Activated naive CD4-positive, alpha-beta T cell treated with anti-CD3 and anti-CD28 coated beads, Interleukin-2, amount 50 U/mL, for 16 hours (primary cell): ENCODE measurements around the gene SURF4.

Experiments
- DNase-seq: peaks from one replicate; pipeline ENCODE4 v3.0.0-alpha.2; 2020

Gene SURF4

GRCh38 chr9:133371261-133371711, 4.6 kb downstream of the SURF4 start:
- peak; percentile 77 for DNase-seq

GRCh38 chr9:133370685-133371084, 5.2 kb downstream of the SURF4 start:
- no peak for DNase-seq

- no peak for DNase-seq
Observed at GRCh38 chr9:133369933-133370332, 5.9 kb downstream of the SURF4 start.

- no peak for DNase-seq
Observed at GRCh38 chr9:133369422-133369821, 6.4 kb downstream of the SURF4 start.

- no peak for DNase-seq
Observed at GRCh38 chr9:133368249-133368881, 7.5 kb downstream of the SURF4 start.

- DNase-seq, result no peak
Observed at GRCh38 chr9:133367778-133368177, 8.1 kb downstream of the SURF4 start.

GRCh38 chr9:133367221-133367620, 8.6 kb downstream of the SURF4 start:
- DNase-seq, result no peak

- no peak for DNase-seq
Observed at GRCh38 chr9:133366435-133366834, 9.4 kb downstream of the SURF4 start.

GRCh38 chr9:133362359-133363044, 13.4 kb downstream of the SURF4 start:
- DNase-seq, result no peak

GRCh38 chr9:133361507-133362092, 14.3 kb downstream of the SURF4 start:
- no peak for DNase-seq

GRCh38 chr9:133360400-133361393, 15.2 kb downstream of the SURF4 start:
- DNase-seq, result no peak

GRCh38 chr9:133359399-133360175, 16.3 kb downstream of the SURF4 start:
- DNase-seq, result no peak

GRCh38 chr9:133357656-133358055, 18.2 kb downstream of the SURF4 start:
- DNase-seq, result no peak

- DNase-seq, result peak; percentile 95
Observed at GRCh38 chr9:133356391-133357091, 19.3 kb downstream of the SURF4 start, which contains the start of the genes SURF1 and SURF2. SURF1 (minus strand) TSS chr9:133356487; CDS start chr9:133356453, 34 bp downstream. SURF2 (plus strand) TSS chr9:133356550; CDS start chr9:133356593, 43 bp downstream.

GRCh38 chr9:133355881-133356357, 19.9 kb downstream of the SURF4 start:
- no peak for DNase-seq

GRCh38 chr9:133354766-133355165, 21.1 kb downstream of the SURF4 start:
- no peak for DNase-seq

GRCh38 chr9:133353548-133353947, 22.3 kb downstream of the SURF4 start:
- no peak for DNase-seq

- no peak for DNase-seq
Observed at GRCh38 chr9:133352635-133353340, 23.1 kb downstream of the SURF4 start.

- peak; percentile 49 for DNase-seq
Observed at GRCh38 chr9:133351908-133352634, 23.8 kb downstream of the SURF4 start.

- no peak for DNase-seq
Observed at GRCh38 chr9:133351526-133351907, 24.3 kb downstream of the SURF4 start.
